ENCODE results near the gene LRBA. TPM values are rescaled to one million over a fixed set of nuclear protein-coding genes. Genes with fewer than 3 reads are reported as not detected.

The LRBA gene
- total RNA-seq, 6 experiments from 2014 or later: 13.6 to 17.6 (median 15.0) TPM

DNA sequence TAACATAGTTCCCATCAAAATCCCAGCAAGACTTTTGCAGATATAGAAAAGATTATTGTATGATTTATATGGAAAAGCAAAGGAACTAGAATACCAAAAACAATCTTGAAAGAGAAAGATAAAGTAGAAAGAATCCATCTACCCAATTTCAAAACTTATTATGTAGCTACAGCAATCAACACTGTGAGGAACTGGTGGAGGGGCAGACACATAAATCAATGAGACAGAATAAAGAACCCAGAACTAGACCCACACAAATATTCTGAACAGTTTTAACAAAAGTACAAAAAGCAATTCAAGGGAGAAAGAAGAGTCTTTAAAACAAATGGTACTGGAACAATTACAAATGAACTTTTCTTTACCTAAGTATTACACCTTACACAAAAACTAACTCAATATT lies 67.0 kb downstream of the LRBA start:
- TF ChIP-seq, protein P1, sequence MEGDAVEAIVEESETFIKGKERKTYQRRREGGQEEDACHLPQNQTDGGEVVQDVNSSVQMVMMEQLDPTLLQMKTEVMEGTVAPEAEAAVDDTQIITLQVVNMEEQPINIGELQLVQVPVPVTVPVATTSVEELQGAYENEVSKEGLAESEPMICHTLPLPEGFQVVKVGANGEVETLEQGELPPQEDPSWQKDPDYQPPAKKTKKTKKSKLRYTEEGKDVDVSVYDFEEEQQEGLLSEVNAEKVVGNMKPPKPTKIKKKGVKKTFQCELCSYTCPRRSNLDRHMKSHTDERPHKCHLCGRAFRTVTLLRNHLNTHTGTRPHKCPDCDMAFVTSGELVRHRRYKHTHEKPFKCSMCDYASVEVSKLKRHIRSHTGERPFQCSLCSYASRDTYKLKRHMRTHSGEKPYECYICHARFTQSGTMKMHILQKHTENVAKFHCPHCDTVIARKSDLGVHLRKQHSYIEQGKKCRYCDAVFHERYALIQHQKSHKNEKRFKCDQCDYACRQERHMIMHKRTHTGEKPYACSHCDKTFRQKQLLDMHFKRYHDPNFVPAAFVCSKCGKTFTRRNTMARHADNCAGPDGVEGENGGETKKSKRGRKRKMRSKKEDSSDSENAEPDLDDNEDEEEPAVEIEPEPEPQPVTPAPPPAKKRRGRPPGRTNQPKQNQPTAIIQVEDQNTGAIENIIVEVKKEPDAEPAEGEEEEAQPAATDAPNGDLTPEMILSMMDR (IDR thresholded peaks at IDR 0.05): no peak
- no peak for DNase-seq
- Mint-ChIP-seq H3K27me3 (ENCODE audit: insufficient read depth) (no peaks in the 10 kb centered on the region), H3K4me3 (no peak overlapping the region), H3K4me1 (ENCODE audit: low read depth) (peaks cover 10% of the 10 kb centered on the region), H3K9me3 (no peaks in the 10 kb centered on the region), H3K36me3 (ENCODE audit: low read depth) (no peaks in the 10 kb centered on the region), H3K27ac (no peak overlapping the region)

DNA sequence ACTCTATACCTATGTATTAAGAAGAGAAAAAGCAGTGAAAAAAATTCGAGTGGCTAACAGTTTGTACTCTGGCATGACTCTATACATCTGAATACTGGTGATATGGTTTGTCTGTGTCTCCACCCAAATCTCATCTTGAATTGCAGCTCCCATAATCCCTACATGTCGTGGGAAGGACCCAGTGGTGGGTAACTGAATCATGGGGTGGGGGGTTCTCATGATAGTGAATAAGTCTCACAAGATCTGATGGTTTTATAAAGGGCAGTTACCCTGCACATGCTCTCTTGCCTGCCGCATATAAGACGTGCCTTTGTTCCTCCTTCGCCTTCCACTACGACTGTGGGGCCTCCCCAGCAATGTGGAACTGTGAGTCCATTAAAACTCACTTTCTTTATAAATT lies 70.4 kb downstream of the LRBA start:
- H3K27me3 Mint-ChIP-seq (ENCODE audit: insufficient read depth): no peaks in the 10 kb centered on the region
- H3K27ac Mint-ChIP-seq: no peak overlapping the region
- no peak overlapping the region for H3K4me3 Mint-ChIP-seq
- H3K36me3 Mint-ChIP-seq (ENCODE audit: low read depth): no peaks in the 10 kb centered on the region
- TF ChIP-seq, protein P1 (IDR thresholded peaks at IDR 0.05): no peak
- no peaks in the 10 kb centered on the region for H3K9me3 Mint-ChIP-seq
- H3K4me1 Mint-ChIP-seq (ENCODE audit: low read depth): no peaks in the 10 kb centered on the region
- DNase-seq: no peak

DNA sequence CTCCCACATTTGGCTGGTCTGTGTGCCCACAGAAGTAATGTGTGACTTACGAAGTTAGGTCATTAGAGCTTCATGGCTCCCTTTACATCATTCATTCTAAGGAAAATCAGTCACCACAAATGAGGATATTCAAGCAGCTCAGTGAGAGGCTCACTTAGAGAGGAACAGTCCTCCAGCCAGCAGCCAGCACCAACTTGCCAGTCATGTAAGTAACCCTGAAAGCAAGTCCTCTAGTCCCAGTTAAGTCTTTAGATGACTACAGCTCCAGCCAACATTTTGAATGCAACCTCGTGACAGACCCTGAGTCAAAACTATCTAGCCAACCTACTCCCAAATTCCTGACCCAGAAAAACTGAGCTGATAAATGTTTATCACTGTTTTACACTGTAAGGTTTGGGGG lies 71.3 kb downstream of the LRBA start:
- H3K4me3 Mint-ChIP-seq: no peak overlapping the region
- no peaks in the 10 kb centered on the region for H3K9me3 Mint-ChIP-seq
- H3K27ac Mint-ChIP-seq: no peak overlapping the region
- H3K36me3 Mint-ChIP-seq (ENCODE audit: low read depth): no peaks in the 10 kb centered on the region
- H3K27me3 Mint-ChIP-seq (ENCODE audit: insufficient read depth): no peaks in the 10 kb centered on the region
- no peak for DNase-seq
- no peaks in the 10 kb centered on the region for H3K4me1 Mint-ChIP-seq (ENCODE audit: low read depth)
- TF ChIP-seq, protein P1 (IDR thresholded peaks at IDR 0.05): no peak

DNA sequence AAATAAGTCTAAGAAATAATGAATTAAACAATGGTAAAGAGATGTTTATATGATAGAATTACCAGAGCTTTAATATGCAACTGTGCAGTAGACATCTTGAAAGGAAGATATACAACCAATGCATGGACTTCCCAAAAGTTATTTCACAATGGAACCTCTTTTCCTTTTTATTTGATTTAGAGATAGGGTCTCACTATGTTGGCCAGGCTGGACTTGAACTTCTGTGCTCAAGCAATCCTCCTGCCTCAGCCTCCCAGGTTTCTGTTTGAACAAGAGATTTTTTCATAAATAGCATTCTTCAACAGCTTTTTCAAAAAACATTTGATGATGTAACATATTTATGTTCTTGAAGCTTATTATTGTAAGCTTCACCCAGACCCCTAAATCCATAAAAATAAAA lies 72.0 kb downstream of the LRBA start:
- TF ChIP-seq, protein P1 (IDR thresholded peaks at IDR 0.05): no peak
- H3K27ac Mint-ChIP-seq: no peak overlapping the region
- no peaks in the 10 kb centered on the region for H3K4me1 Mint-ChIP-seq (ENCODE audit: low read depth)
- no peak overlapping the region for H3K4me3 Mint-ChIP-seq
- no peak for DNase-seq
- no peaks in the 10 kb centered on the region for H3K9me3 Mint-ChIP-seq
- no peaks in the 10 kb centered on the region for H3K27me3 Mint-ChIP-seq (ENCODE audit: insufficient read depth)
- H3K36me3 Mint-ChIP-seq (ENCODE audit: low read depth): no peaks in the 10 kb centered on the region

- Mint-ChIP-seq H3K27me3 (ENCODE audit: insufficient read depth) (no peaks in the 10 kb centered on the region), H3K27ac (no peak overlapping the region), H3K36me3 (ENCODE audit: low read depth) (no peaks in the 10 kb centered on the region), H3K4me1 (ENCODE audit: low read depth) (no peaks in the 10 kb centered on the region), H3K9me3 (no peaks in the 10 kb centered on the region), H3K4me3 (no peak overlapping the region)
- no peak for DNase-seq
- TF ChIP-seq, protein P1 (IDR thresholded peaks at IDR 0.05): no peak
Observed at GRCh38 chr4:150942539-150942938, 72.5 kb downstream of the LRBA start.

- no peak for DNase-seq
- TF ChIP-seq, protein P1 (IDR thresholded peaks at IDR 0.05): no peak
- Mint-ChIP-seq H3K9me3 (no peaks in the 10 kb centered on the region), H3K27me3 (ENCODE audit: insufficient read depth) (no peaks in the 10 kb centered on the region), H3K4me3 (no peak overlapping the region), H3K36me3 (ENCODE audit: low read depth) (no peaks in the 10 kb centered on the region), H3K4me1 (ENCODE audit: low read depth) (no peaks in the 10 kb centered on the region), H3K27ac (no peak overlapping the region)
Observed at GRCh38 chr4:150940123-150940522, 75.0 kb downstream of the LRBA start.

Data from HFFc6 (cell line).